SHP77 (cell line): ENCODE data around the gene WDR74.
"Not testable (repeated sequence)": the region's sequence is repeated elsewhere in the genome, so short reads cannot be mapped to it uniquely, and the experiment has no call there.

Source experiments
- DNase-seq, 2 experiments: peaks; one replicate each; lab custom pipeline; 2025; lab: John Stamatoyannopoulos, UW

WDR74 gene

GRCh38 chr11:62839050-62839945 is at the start of gene WDR74:
WDR74 (minus strand) TSS chr11:62839590; CDS start chr11:62839570, 20 bp downstream.
- peak; percentile 86 to 89 for DNase-seq

GRCh38 chr11:62889126-62889483 is 49.7 kb upstream of the WDR74 start:
- DNase-seq, result no peak

GRCh38 chr11:62888406-62888805 is 49.0 kb upstream of the WDR74 start:
- no peak for DNase-seq

GRCh38 chr11:62885137-62885750 is 45.9 kb upstream of the WDR74 start:
- DNase-seq, result no peak

- DNase-seq, result no peak
These were observed 44.3 kb upstream of the WDR74 start for GRCh38 chr11:62883673-62884072.

GRCh38 chr11:62882788-62883501 is 43.6 kb upstream of the WDR74 start:
- no peak for DNase-seq

- no peak for DNase-seq
These were observed 43.0 kb upstream of the WDR74 start for GRCh38 chr11:62882431-62882749.

- DNase-seq, result peak; percentile 59 to 78
These were observed 42.4 kb upstream of the WDR74 start for GRCh38 chr11:62881579-62882430.

GRCh38 chr11:62880803-62881578 is 41.6 kb upstream of the WDR74 start, which contains the start of gene SLC3A2:
SLC3A2 (plus strand) TSS chr11:62880896; CDS start chr11:62881024, 128 bp downstream.
- DNase-seq, result peak; percentile 71 to 85

GRCh38 chr11:62880231-62880802 is 40.9 kb upstream of the WDR74 start:
- DNase-seq, result no peak

- no peak for DNase-seq
These were observed 40.0 kb upstream of the WDR74 start for GRCh38 chr11:62879235-62879978.

GRCh38 chr11:62876712-62877111 is 37.3 kb upstream of the WDR74 start:
- no peak for DNase-seq

- no peak for DNase-seq
These were observed 36.5 kb upstream of the WDR74 start for GRCh38 chr11:62875698-62876478.

GRCh38 chr11:62874851-62875250 is 35.5 kb upstream of the WDR74 start:
- DNase-seq, result no peak

- DNase-seq, result no peak
These were observed 26.2 kb upstream of the WDR74 start for GRCh38 chr11:62865635-62866034.

GRCh38 chr11:62863687-62864335 is 24.4 kb upstream of the WDR74 start:
- DNase-seq, result no peak

GRCh38 chr11:62861564-62862192 is 22.3 kb upstream of the WDR74 start:
- not testable (repeated sequence) for DNase-seq
